DMS114 treated with DMSO at 0.1 percent for 48 hours (cell line): Measurements from ENCODE around the gene CLDN7.
A peak's percentile ranks its signal among the peaks of the same experiment; 100 is the strongest.

Experiments used
- DNase-seq: peaks from one replicate; lab custom pipeline; 2025; ENCODE audit not compliant: unreplicated experiment; lab: John Stamatoyannopoulos, UW

CLDN7 gene

GRCh38 chr17:7262192-7262934 lies at the start of gene CLDN7:
CLDN7 (minus strand) TSS chr17:7262478; CDS start chr17:7262043, 435 bp downstream.
- no peak for DNase-seq

GRCh38 chr17:7311110-7311705 lies 48.9 kb upstream of the CLDN7 start:
- no peak for DNase-seq

- no peak for DNase-seq
Measured at GRCh38 chr17:7309628-7310027, 47.4 kb upstream of the CLDN7 start.

GRCh38 chr17:7308625-7309433 lies 46.6 kb upstream of the CLDN7 start:
- peak; percentile 81 for DNase-seq

- DNase-seq: no peak
Measured at GRCh38 chr17:7307686-7308624, 45.7 kb upstream of the CLDN7 start.

- DNase-seq: peak; percentile 100
Measured at GRCh38 chr17:7306911-7307685, 44.8 kb upstream of the CLDN7 start, which contains the start of gene EIF5A. EIF5A (plus strand) TSS chr17:7307628; CDS start chr17:7309636, 2,008 bp downstream.

GRCh38 chr17:7304179-7304578 lies 41.9 kb upstream of the CLDN7 start:
- DNase-seq: no peak

GRCh38 chr17:7296189-7296861 lies 34.0 kb upstream of the CLDN7 start:
- peak; percentile 65 for DNase-seq

- DNase-seq: no peak
Measured at GRCh38 chr17:7295230-7296180, 33.2 kb upstream of the CLDN7 start.

GRCh38 chr17:7294614-7295153 lies 32.4 kb upstream of the CLDN7 start, which contains the start of gene YBX2:
YBX2 (minus strand) TSS chr17:7294639; CDS start chr17:7294500, 139 bp downstream.
- peak; percentile 70 for DNase-seq

GRCh38 chr17:7293816-7294613 lies 31.7 kb upstream of the CLDN7 start:
- no peak for DNase-seq

GRCh38 chr17:7293159-7293558 lies 30.9 kb upstream of the CLDN7 start:
- no peak for DNase-seq

GRCh38 chr17:7292729-7293128 lies 30.5 kb upstream of the CLDN7 start:
- DNase-seq: no peak

- no peak for DNase-seq
Measured at GRCh38 chr17:7292194-7292593, 29.9 kb upstream of the CLDN7 start.

- DNase-seq: no peak
Measured at GRCh38 chr17:7290685-7291084, 28.4 kb upstream of the CLDN7 start.

GRCh38 chr17:7290166-7290565 lies 27.9 kb upstream of the CLDN7 start:
- DNase-seq: no peak
